GM12872 (cell line): ENCODE data around the gene ATP2B2.

ENCODE experiments used
- CTCF ChIP-seq: IDR thresholded peaks from 3 replicates; pipeline ENCODE4 v1.5.1; 2011; ENCODE audit warnings: low read depth, mild to moderate bottlenecking, low read length, moderate library complexity; ENCODE audit not compliant: insufficient read depth

Gene ATP2B2

GRCh38 chr3:10333349-10333650 is 172.1 kb downstream of the ATP2B2 start:
- no peak for TF ChIP-seq CTCF

- TF ChIP-seq CTCF: no peak
Measured at GRCh38 chr3:10332481-10333348, 172.7 kb downstream of the ATP2B2 start.

GRCh38 chr3:10331320-10331719 is 174.1 kb downstream of the ATP2B2 start:
- TF ChIP-seq CTCF: no peak

GRCh38 chr3:10330319-10330718 is 175.1 kb downstream of the ATP2B2 start:
- TF ChIP-seq CTCF: no peak

- no peak for TF ChIP-seq CTCF
Measured at GRCh38 chr3:10329495-10330015, 175.8 kb downstream of the ATP2B2 start.

- no peak for TF ChIP-seq CTCF
Measured at GRCh38 chr3:10328460-10329071, 176.8 kb downstream of the ATP2B2 start.

- no peak for TF ChIP-seq CTCF
Measured at GRCh38 chr3:10327592-10327991, 177.8 kb downstream of the ATP2B2 start.
